DOHH2 (cell line): ENCODE measurements around the gene SAP30L.

Experiments used
- H3F3A ChIP-seq: fragments of 200-600 bp; sonication (generic), shearing (Covaris generic); 2 replicates; pipeline ENCODE4 v1.6.0; 2016; ENCODE audit warnings: antibody characterized with exemption, mild to moderate bottlenecking; ENCODE audit not compliant: control insufficient read depth, insufficient read depth
- H3K27ac ChIP-seq: fragments of 200-600 bp; sonication (generic); 2 replicates; pipeline ENCODE4 v1.5.1; 2014; ENCODE audit warnings: low read depth, mild to moderate bottlenecking, low read length, moderate library complexity
- H3K27me3 ChIP-seq: fragments of 200-600 bp; sonication (generic); 2 replicates; pipeline ENCODE4 v1.6.1; 2014; ENCODE audit warnings: mild to moderate bottlenecking, low read length, mixed read lengths; ENCODE audit not compliant: control insufficient read depth
- H3K36me3 ChIP-seq: fragments of 200-600 bp; sonication (generic); 2 replicates; pipeline ENCODE4 v1.6.1; 2014; ENCODE audit warnings: mild to moderate bottlenecking, low read length, moderate library complexity, mixed read lengths; ENCODE audit not compliant: control insufficient read depth
- H3K4me1 ChIP-seq: fragments of 200-600 bp; sonication (generic); 2 replicates; pipeline ENCODE4 v1.6.1; 2014; ENCODE audit warnings: mild to moderate bottlenecking, low read length, mixed read lengths; ENCODE audit not compliant: control insufficient read depth
- H3K4me2 ChIP-seq: fragments of 200-600 bp; sonication (generic); 2 replicates; pipeline ENCODE4 v1.6.0; 2014; ENCODE audit warnings: mild to moderate bottlenecking, low read length, moderate library complexity
- H3K4me3 ChIP-seq: fragments of 200-600 bp; sonication (generic); 2 replicates; pipeline ENCODE4 v1.5.1; 2014; ENCODE audit warnings: mild to moderate bottlenecking, low read length, mixed read lengths
- H3K79me2 ChIP-seq: fragments of 200-600 bp; sonication (generic); 2 replicates; pipeline ENCODE4 v1.6.1; 2014; ENCODE audit warnings: mild to moderate bottlenecking, low read length, mixed read lengths; ENCODE audit not compliant: control insufficient read depth
- H3K9me2 ChIP-seq: fragments of 200-600 bp; sonication (generic); replicated peaks from 2 replicates; pipeline ENCODE4 v1.6.1; 2014; ENCODE audit warnings: mild to moderate bottlenecking, low read length, mixed read lengths; ENCODE audit not compliant: control insufficient read depth
- H3K9me3 ChIP-seq: fragments of 200-600 bp; sonication (generic); 2 replicates; pipeline ENCODE4 v1.6.1; 2014; ENCODE audit warnings: antibody characterized with exemption, low read length, mixed read lengths; ENCODE audit not compliant: control insufficient read depth, insufficient read depth
- H4K20me1 ChIP-seq: fragments of 200-600 bp; sonication (generic); 2 replicates; pipeline ENCODE4 v1.6.0; 2014; ENCODE audit warnings: low read depth, mild to moderate bottlenecking, antibody characterized with exemption, low read length, moderate library complexity; ENCODE audit not compliant: control insufficient read depth, insufficient read depth
- CTCF ChIP-seq: fragments of 200-600 bp; sonication (generic); IDR thresholded peaks from one replicate; pipeline ENCODE4 v1.5.1; 2014; ENCODE audit warnings: antibody characterized with exemption, mild to moderate bottlenecking, low read depth, low read length; ENCODE audit not compliant: poor library complexity, severe bottlenecking
- EZH2phosphoT487 ChIP-seq: fragments of 200-600 bp; sonication (generic); IDR thresholded peaks from 2 replicates; pipeline ENCODE4 v1.6.1; 2017; ENCODE audit warnings: borderline replicate concordance, mild to moderate bottlenecking, antibody characterized with exemption, low read length, moderate library complexity, mixed read lengths

Gene SAP30L

DNA sequence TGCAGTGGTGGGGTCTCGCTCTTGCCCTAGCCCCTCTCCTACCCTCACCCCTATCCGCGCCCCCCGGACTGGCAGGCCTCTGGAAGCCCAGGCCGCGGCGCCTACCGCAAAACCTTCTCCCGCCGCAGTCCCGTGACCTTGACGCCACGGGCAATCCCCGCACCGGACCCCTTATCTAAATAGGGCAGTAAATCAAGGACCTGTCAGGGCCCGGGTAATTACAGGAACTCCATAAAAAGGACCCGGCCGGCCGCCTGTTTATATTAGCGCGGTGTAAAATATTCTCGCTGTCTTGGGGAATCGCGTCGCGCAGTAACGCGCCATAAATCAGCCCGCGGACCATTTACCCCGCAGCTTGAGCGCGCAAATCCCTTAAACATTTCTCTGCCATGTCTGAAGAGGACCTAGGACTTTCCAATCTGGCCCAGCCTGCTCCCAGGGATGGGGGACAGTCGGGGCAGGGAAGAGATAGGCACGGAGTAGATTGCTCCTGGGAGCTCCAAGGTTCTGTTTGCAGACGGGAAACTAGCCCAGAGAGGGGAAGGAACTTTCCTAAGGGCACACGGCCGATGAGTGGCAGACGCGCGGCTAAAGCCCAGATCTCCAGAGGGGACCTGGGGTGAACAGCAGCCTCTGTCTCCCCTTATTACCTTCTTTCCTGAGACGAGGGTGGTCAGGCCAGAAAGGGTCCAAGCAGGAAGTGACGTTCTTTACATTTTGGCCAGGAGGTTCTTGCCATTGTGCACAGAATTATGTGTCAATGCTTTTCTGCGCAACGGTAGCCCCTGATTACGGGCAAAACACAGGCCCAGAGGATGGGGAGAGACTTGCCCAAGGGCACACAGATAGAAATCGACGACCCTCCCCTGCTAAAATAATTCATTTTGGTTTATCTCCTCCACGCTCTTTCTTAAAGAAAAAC lies 37.0 kb downstream of the SAP30L start:
- Histone ChIP-seq H3K9me2 (no peaks in the 10 kb centered on the region), H3K4me2 (no peak overlapping the region), H4K20me1 (no peaks in the 10 kb centered on the region), H3K4me3 (no peak overlapping the region), H3K4me1 (no peaks in the 10 kb centered on the region), H3K9me3 (no peaks in the 10 kb centered on the region), H3F3A (no peaks in the 10 kb centered on the region), H3K27ac (no peak overlapping the region), H3K79me2 (no peaks in the 10 kb centered on the region), H3K36me3 (no peaks in the 10 kb centered on the region), H3K27me3 (peaks cover 79% of the 10 kb centered on the region)
- TF ChIP-seq EZH2phosphoT487 = no peak
- no peak for TF ChIP-seq CTCF

- Histone ChIP-seq H3F3A (no peaks in the 10 kb centered on the region), H3K9me2 (no peaks in the 10 kb centered on the region), H3K4me1 (no peaks in the 10 kb centered on the region), H3K27me3 (peaks cover 83% of the 10 kb centered on the region), H3K4me3 (no peak overlapping the region), H3K4me2 (no peak overlapping the region), H3K36me3 (no peaks in the 10 kb centered on the region), H3K27ac (no peak overlapping the region), H4K20me1 (no peaks in the 10 kb centered on the region), H3K9me3 (no peaks in the 10 kb centered on the region), H3K79me2 (no peaks in the 10 kb centered on the region)
- TF ChIP-seq EZH2phosphoT487 = no peak
- TF ChIP-seq CTCF = no peak
Observed at GRCh38 chr5:154483654-154484392, 38.0 kb downstream of the SAP30L start.

DNA sequence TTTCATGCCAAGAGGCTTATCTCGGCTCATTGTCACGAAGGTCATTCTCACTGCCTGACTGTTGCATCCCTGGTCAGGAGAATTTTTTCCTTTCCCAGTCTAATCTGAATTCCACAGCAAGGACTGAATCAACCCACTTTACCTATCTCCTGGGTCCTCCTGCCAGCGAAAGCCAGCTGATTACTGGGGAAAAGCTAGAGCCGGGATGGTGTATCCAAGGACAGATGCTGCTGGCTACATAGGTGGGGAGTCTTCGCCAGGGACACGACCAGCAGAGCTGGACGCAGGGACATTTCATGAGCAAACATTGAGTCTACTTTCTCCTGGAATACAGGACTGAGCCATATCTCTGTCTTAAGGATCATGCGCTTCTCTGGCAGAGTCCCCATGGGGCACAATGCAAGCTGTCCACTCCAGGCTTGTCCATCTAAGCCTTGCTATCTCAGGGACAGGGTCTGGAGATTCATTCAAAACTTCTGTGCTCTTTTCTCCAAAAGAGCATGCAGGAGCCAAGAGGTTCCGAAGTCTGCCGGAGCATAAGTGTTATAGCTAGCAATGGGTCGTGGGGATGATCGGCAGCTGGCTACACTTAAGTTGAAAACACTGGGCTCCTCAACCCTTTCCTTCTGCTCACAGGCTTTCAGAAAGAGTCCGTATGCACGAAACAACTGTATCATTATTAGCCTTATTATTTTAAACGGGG lies 38.7 kb downstream of the SAP30L start:
- Histone ChIP-seq H4K20me1 (no peaks in the 10 kb centered on the region), H3K4me2 (no peak overlapping the region)
- TF ChIP-seq CTCF (no peak), EZH2phosphoT487 (no peak)

More for the DNA sequence above, 38.7 kb downstream of the SAP30L start:
- Histone ChIP-seq H3K27me3 (peaks cover 84% of the 10 kb centered on the region), H3K4me3 (no peak overlapping the region), H3F3A (no peaks in the 10 kb centered on the region), H3K36me3 (no peaks in the 10 kb centered on the region), H3K79me2 (no peaks in the 10 kb centered on the region), H3K4me1 (no peaks in the 10 kb centered on the region), H3K27ac (no peak overlapping the region), H3K9me2 (no peaks in the 10 kb centered on the region), H3K9me3 (no peaks in the 10 kb centered on the region)
